A673 (cell line): ENCODE measurements around the gene CACNA2D3. TPM values are rescaled to one million over a fixed set of nuclear protein-coding genes. Genes with fewer than 3 reads are reported as not detected.

ENCODE experiments used
- BruUV-seq: library from RNA; stranded (reverse); fragments of 400-500 nt; replicated peaks from 2 replicates; lab custom pipeline; 2021; lab: Mats Ljungman, UMichigan
- CTCF ChIA-PET: fragments of 300-600 bp; sonication (Branson Sonifier 250); formaldehyde crosslinking; loops from one replicate; lab custom pipeline; 2022; ENCODE audit warnings: antibody characterized with exemption; lab: Charles Lee
- POLR2A ChIA-PET: fragments of 300-600 bp; sonication (Branson Sonifier 250); formaldehyde crosslinking; loops from one replicate; lab custom pipeline; 2022; ENCODE audit warnings: antibody characterized with exemption; ENCODE audit not compliant: low non-redundant PET; lab: Charles Lee
- DNase-seq: peaks from one replicate; pipeline ENCODE4 v3.0.0-alpha.2; 2015; ENCODE audit warnings: low spot score
- H3K27ac ChIP-seq: fragments of 200-600 bp; sonication (generic); 2 replicates; pipeline ENCODE4 v1.5.1; 2016; ENCODE audit warnings: mixed run types, low read depth, mild to moderate bottlenecking, mixed read lengths, antibody characterized with exemption, low read length; ENCODE audit not compliant: poor library complexity, severe bottlenecking
- H3K27me3 ChIP-seq: fragments of 200-600 bp; sonication (generic); replicated peaks from 2 replicates; pipeline ENCODE4 v1.6.1; 2017; ENCODE audit warnings: mixed run types, low read depth, mild to moderate bottlenecking, mixed read lengths, antibody characterized with exemption, low read length; ENCODE audit not compliant: insufficient read depth, poor library complexity
- H3K36me3 ChIP-seq: fragments of 200-600 bp; sonication (generic); 2 replicates; pipeline ENCODE4 v1.6.1; 2016; ENCODE audit warnings: mixed run types, mild to moderate bottlenecking, mixed read lengths, antibody characterized with exemption, low read length; ENCODE audit not compliant: insufficient read depth, poor library complexity, severe bottlenecking
- H3K4me1 ChIP-seq: fragments of 200-600 bp; sonication (generic); 2 replicates; pipeline ENCODE4 v1.6.1; 2017; ENCODE audit warnings: mixed run types, mild to moderate bottlenecking, mixed read lengths, antibody characterized with exemption, low read length; ENCODE audit not compliant: insufficient read depth, poor library complexity, severe bottlenecking
- H3K4me3 ChIP-seq: fragments of 200-600 bp; sonication (generic); 2 replicates; pipeline ENCODE4 v1.5.1; 2016; ENCODE audit warnings: low read depth, mixed run types, mild to moderate bottlenecking, mixed read lengths, low read length; ENCODE audit not compliant: poor library complexity, severe bottlenecking
- H3K9me3 ChIP-seq: fragments of 200-600 bp; sonication (generic); 2 replicates; pipeline ENCODE4 v1.6.1; 2016; ENCODE audit warnings: mixed run types, low read depth, mild to moderate bottlenecking, mixed read lengths, antibody characterized with exemption, low read length; ENCODE audit not compliant: poor library complexity, severe bottlenecking
- CTCF ChIP-seq: fragments of 300-800, 200-600 bp; sonication (generic); conservative IDR thresholded peaks from 2 replicates; pipeline ENCODE4 v1.5.1; 2017; ENCODE audit warnings: low read depth, mild to moderate bottlenecking, antibody characterized with exemption, low read length, moderate library complexity, mixed read lengths
- EZH2 ChIP-seq: fragments of 200-600 bp; sonication (generic); IDR thresholded peaks from 2 replicates; pipeline ENCODE4 v1.6.1; 2017; ENCODE audit warnings: borderline replicate concordance, low read depth, mild to moderate bottlenecking, mixed read lengths, antibody characterized with exemption, low read length; ENCODE audit not compliant: poor library complexity, severe bottlenecking
- intact Hi-C: fragments of 100-400 bp; cut with micrococcal nuclease; formaldehyde crosslinking; loops from one replicate; pipeline ENCODE4 v1.10.0; 2022; ENCODE audit not compliant: unreplicated experiment
- total RNA-seq: library from RNA; stranded (reverse); gene quantifications from 2 replicates; pipeline ENCODE4 v1.2.3, GENCODE V29; 2021

Gene CACNA2D3
- total RNA-seq, 1 experiment from 2014 or later, result not detected

- DNase-seq, result no peak
- Histone ChIP-seq H3K4me3 (no peak overlapping the region), H3K27ac (no peak overlapping the region), H3K9me3 (no peaks in the 10 kb centered on the region), H3K4me1 (no peaks in the 10 kb centered on the region), H3K36me3 (no peaks in the 10 kb centered on the region), H3K27me3 (no peaks in the 10 kb centered on the region)
- ChIA-PET POLR2A (no interaction called here), CTCF (no interaction called here)
- BruUV-seq, result no TSS peak
- TF ChIP-seq EZH2 (no peak), CTCF (no peak)
- intact Hi-C loops, result no loop called here
Measured at GRCh38 chr3:54180921-54181320, 58.6 kb downstream of the CACNA2D3 start.

GRCh38 chr3:54182242-54182641 lies 59.9 kb downstream of the CACNA2D3 start:
- no peaks in the 10 kb centered on the region for H3K36me3 ChIP-seq
- POLR2A ChIA-PET, result no interaction called here
- H3K9me3 ChIP-seq, result no peaks in the 10 kb centered on the region
- H3K27ac ChIP-seq, result no peak overlapping the region
- BruUV-seq, result no TSS peak
- no peaks in the 10 kb centered on the region for H3K4me1 ChIP-seq
- CTCF ChIA-PET, result no interaction called here
- intact Hi-C loops, result no loop called here
- no peak for DNase-seq
- TF ChIP-seq CTCF (no peak), EZH2 (no peak)
- H3K27me3 ChIP-seq, result no peaks in the 10 kb centered on the region
- H3K4me3 ChIP-seq, result no peak overlapping the region

- TF ChIP-seq CTCF (no peak), EZH2 (no peak)
- BruUV-seq, result no TSS peak
- no peak for DNase-seq
- no peaks in the 10 kb centered on the region for H3K27me3 ChIP-seq
- ChIA-PET POLR2A (no interaction called here), CTCF (no interaction called here)
- intact Hi-C loops, result no loop called here
- H3K36me3 ChIP-seq, result no peaks in the 10 kb centered on the region
- no peak overlapping the region for H3K4me3 ChIP-seq
- H3K27ac ChIP-seq, result no peak overlapping the region
- no peaks in the 10 kb centered on the region for H3K4me1 ChIP-seq
- H3K9me3 ChIP-seq, result no peaks in the 10 kb centered on the region
Measured at GRCh38 chr3:54185740-54186139, 63.4 kb downstream of the CACNA2D3 start.
